ENCODE data around the gene ZC3H18.

- TF ChIP-seq TAF1 (IDR thresholded peaks at IDR 0.05; ENCODE audit: low read depth): no peak
- TF ChIP-seq EP300 (IDR thresholded peaks at IDR 0.05; ENCODE audit: borderline replicate concordance): no peak
- no peak for TF ChIP-seq FOXM1 (IDR thresholded peaks at IDR 0.05; ENCODE audit: borderline replicate concordance, low read depth)
- TF ChIP-seq TEAD4 (IDR thresholded peaks at IDR 0.05): no peak
- no peak for TF ChIP-seq YY1 (IDR thresholded peaks at IDR 0.05; ENCODE audit: low read depth)
- TF ChIP-seq, protein P1, sequence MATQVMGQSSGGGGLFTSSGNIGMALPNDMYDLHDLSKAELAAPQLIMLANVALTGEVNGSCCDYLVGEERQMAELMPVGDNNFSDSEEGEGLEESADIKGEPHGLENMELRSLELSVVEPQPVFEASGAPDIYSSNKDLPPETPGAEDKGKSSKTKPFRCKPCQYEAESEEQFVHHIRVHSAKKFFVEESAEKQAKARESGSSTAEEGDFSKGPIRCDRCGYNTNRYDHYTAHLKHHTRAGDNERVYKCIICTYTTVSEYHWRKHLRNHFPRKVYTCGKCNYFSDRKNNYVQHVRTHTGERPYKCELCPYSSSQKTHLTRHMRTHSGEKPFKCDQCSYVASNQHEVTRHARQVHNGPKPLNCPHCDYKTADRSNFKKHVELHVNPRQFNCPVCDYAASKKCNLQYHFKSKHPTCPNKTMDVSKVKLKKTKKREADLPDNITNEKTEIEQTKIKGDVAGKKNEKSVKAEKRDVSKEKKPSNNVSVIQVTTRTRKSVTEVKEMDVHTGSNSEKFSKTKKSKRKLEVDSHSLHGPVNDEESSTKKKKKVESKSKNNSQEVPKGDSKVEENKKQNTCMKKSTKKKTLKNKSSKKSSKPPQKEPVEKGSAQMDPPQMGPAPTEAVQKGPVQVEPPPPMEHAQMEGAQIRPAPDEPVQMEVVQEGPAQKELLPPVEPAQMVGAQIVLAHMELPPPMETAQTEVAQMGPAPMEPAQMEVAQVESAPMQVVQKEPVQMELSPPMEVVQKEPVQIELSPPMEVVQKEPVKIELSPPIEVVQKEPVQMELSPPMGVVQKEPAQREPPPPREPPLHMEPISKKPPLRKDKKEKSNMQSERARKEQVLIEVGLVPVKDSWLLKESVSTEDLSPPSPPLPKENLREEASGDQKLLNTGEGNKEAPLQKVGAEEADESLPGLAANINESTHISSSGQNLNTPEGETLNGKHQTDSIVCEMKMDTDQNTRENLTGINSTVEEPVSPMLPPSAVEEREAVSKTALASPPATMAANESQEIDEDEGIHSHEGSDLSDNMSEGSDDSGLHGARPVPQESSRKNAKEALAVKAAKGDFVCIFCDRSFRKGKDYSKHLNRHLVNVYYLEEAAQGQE (IDR thresholded peaks at IDR 0.05; ENCODE audit: low read depth): no peak
- no peak for TF ChIP-seq CEBPB (IDR thresholded peaks at IDR 0.05)
Observed at GRCh38 chr16:88629835-88630234, 59.6 kb downstream of the ZC3H18 start.
